HG02588 (cell line): ENCODE measurements around the gene MYO7B.
"Not testable (repeated sequence)": the region's sequence is repeated elsewhere in the genome, so short reads cannot be mapped to it uniquely, and the experiment has no call there.

ENCODE experiments used
- ATAC-seq: cut with Tn5 transposase; IDR thresholded peaks from one replicate; pipeline ENCODE4 v1.9.1; 2021; ENCODE audit warnings: mild to moderate bottlenecking, moderate library complexity; ENCODE audit not compliant: unreplicated experiment

MYO7B gene

DNA sequence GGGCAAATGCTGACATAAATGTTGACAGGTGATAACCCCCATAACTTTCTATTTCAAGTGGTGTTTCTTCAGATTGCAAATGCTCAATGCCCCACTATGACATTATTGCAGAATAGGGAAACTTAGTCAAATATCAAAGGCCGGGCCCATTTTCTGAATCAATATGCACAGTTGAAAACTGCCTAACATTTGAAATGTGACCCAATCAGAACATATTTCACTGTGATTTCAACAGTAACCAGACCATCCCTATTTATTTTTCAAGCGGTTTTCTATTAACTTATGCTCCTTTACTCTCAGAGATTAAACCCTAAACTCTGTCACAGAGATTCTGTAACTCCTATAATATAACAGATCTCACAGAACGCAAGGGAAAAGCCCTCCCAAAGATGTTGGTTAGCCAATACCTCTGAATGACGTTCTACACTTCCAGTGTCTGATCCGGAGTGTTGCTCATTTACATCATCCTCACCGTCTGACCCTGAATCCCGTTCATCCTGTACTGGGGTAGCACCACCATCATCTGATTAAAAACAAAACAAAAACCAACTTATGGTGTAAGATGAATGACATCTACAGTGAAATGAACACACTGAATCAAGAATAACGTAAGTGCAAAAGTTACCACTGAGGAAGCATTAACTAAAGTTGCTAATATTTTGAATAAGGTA lies 12.1 kb upstream of the MYO7B start:
- ATAC-seq = no peak

DNA sequence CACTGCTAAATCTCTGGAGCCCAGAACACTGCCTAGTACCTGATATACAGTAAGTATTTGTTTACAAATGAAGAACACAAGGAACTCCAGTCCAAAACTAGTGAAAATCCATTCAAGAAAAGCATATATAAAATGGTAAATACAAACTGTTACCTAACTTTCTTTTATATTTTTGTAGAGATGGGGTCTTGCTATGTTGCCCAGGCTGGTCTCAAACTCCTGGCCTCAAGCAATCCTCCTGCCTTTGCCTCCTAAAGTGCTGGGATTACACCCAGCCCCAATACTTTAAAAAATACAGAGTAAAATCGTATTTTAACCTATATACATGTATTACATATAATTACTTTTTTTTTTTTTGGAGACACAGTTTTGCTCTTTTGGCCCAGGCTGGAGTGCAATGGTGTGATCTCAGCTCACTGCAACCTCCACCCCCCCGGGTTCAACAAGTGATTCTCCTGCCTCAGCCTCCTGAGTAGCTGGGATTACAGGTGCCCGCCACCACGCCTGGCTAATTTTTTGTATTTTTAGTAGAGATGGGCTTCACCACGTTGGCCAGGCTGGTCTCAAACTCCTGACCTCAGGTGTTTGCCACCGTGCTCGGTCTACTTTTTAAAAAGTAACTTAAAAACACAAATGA lies 11.2 kb upstream of the MYO7B start:
- ATAC-seq = not testable (repeated sequence)

DNA sequence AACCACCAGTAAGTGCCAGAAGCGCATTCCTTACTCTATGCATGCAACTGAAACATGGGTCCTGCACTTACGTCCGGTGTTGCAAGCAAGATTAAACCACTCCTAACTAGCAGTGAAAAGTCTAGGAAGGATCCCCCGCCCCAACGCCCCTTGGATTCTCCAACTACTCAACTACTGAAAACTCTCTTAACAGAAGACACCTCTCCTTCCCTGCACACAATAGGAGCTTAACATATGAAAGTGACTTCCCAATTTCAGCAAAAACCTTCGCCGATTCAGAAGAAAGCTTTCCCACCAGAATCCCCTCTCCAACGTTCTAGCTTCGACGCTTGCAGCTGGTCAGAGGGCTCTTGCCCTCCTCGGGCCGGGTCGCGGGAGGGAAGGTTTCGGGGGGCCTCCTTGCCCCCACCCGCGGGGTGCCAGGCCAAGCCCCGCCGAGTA lies 9.8 kb upstream of the MYO7B start:
- no peak for ATAC-seq

DNA sequence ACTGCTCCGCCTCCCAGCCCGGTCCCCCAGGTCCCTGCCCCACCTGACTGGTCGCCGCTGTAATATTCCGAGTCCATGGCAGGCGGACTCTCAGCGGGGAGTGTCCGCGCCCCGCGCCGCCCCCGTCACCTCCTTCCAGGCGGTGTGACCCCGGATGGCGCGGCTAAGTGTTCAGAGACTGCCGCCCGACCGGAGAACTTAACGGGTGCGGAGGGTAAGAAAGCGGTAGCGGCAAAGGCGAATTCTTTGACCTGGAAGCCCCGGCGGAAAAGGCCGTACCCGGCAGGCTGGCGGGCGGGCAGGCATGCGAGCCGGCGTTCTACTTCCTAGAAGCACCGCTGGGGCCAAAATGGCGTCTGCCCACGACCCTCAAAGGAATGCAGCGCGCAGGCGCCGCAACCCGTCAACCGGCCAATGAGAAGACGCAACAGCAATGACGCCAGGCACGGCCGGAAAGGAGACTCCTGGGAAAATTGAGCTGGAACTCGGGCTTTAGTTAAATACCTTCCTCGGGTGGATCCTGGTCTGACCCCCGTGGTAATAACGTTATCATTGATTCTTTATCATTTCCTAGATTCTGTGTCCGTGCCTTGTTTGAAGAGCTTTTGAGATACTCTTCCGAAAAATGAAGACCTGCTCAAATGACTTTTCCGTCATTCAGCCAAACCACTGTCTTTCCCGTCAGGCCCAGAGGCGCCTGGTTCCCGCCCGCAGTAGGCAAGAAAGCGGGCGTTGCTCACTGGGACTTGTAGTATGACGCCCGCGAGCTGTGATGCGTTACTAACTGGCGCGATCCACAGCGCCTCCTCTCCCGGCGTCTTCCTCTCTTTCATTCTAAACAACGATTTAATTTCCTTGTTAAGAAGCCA lies 9.1 kb upstream of the MYO7B start, which contains the start of gene IWS1:
Gene IWS1, minus strand, starts transcription at position 358 of the 869 bp plus-strand sequence. Its CDS starts 281 bp downstream, at position 77.
- peak; percentile 88 for ATAC-seq

DNA sequence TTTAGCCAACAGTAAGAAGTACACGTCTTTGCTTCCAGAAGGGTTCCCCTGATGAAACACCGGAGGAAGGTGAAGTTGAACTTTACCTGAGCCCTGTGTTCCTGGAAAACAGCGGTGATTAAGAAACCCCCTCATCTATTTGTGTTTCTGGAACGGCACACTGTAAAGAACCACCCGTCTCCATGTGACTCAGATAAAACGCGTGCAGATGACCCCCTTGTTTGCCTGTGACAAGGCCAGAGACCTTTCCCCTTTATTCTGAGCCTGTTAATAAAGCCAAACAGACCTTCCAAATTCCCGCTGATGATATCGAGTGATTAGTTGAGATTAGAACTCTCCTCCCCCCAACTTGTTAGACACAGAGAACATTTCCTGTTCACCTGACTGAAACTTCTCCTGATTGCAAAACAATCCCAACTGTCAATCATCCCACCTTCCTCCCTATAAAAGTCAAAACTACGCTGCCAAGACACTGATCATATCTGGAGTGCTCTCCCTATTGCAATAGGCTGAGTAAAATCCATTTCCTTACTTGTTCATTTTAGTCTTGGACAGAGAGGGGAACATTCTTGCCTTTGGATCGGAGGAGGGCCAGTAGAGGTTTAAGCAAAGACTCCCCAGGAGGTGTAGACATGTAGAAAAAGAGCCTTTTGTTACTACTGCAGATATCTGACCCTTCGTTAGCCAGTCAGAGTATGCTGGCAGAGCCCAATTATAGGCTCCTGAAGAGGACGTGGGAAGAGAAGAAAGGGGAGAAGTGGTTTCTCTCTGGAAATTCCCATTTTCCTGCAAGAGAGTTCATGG lies 8.3 kb upstream of the MYO7B start:
- peak; percentile 5 for ATAC-seq

DNA sequence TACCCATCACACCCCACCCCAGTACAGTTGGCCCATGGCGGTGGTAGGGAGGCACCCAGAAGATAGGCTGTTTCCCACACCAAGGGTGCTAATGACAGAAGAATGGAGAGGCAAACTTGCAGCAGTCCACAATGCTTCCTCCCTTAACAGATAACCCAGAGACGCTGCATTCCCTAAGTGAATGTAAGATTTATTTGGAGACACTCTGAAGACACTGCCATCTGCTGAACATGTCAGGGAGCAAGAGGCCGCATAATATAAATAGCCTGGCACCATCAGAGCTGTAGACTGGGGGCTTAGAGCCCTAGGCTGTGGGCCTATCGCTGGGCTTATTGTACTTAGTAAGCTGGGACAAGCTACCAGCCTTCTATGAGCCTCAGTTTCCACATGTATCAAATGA lies 7.0 kb upstream of the MYO7B start:
- no peak for ATAC-seq

DNA sequence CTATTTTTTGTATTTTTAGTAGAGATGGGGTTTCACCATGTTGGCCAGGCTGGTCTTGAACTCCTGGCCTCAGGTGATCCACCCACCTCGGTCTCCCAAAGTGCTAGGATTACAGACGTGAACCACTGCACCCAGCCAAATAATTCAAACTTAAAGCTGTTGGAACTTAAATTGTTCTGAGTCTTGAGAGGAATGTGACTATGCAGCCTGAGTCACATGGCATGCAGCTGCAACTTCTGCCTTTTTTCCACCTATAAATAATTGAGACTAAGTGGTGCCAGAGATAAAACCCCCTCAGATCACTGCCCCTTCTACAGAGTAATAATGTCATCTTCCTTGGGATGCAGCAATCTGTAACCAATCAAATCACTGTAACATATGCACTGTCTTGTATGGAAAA lies 6.1 kb upstream of the MYO7B start:
- not testable (repeated sequence) for ATAC-seq

DNA sequence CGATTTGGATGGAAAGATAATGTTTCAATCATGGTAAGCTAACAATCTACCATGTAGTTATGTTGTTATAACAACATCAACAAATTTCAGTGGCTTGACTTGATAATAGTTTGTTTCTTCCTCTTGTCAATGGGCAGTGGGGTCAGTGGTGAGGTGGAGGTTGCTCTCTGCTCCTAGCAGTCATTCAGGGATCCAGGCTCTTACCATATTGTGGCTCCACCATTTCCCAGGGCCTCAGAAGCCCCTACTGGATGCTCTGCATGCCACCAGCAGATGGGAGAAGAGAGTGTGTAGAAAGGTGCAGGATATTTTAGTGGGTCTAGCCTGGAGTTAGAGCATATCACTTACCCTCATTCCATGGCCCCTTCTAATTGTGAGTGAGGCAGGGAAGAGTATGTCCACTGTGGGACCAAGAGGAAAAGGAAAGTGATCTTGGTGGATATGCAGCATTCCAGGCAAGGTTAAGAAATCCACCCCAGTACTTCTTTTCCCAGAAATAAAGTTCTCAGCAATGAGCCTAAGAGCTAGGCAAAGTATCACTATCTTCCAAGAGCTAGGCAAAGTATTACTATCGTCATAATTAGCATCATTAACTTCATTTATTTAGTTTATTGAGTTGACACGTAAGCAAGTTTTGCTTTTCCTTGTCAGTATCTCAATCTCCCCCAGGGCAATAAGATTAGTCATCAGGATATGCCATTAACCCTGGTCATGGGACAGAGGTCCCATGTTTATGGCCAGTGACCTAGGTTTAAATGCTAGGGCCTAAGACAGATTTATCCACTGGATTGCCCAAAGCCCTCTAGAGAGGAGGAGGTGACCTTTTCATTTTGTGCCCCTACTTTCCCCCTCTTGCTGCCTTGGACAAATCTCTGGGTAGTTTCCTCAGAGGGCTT lies 5.0 kb upstream of the MYO7B start:
- ATAC-seq = no peak

DNA sequence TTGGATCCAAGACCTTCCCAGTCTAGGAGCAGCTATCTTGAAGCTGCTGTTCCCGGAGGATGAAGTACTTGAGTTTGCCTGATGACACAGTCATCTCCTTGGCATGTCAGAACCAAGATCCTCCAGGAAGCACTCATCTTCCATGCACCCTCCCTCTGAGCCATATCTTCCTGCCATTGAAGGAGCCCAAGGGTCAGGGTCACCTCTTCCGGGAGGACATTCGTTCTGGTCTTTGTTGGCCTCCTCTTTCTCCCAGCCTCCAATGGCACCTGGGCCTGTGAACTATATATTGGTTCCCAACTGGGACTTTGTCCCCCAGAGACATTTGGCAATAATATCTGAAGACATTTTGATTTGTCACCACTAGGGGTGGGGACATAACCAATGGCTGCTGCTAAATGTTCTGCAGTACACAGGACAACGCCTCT lies 4.2 kb upstream of the MYO7B start:
- ATAC-seq = no peak

DNA sequence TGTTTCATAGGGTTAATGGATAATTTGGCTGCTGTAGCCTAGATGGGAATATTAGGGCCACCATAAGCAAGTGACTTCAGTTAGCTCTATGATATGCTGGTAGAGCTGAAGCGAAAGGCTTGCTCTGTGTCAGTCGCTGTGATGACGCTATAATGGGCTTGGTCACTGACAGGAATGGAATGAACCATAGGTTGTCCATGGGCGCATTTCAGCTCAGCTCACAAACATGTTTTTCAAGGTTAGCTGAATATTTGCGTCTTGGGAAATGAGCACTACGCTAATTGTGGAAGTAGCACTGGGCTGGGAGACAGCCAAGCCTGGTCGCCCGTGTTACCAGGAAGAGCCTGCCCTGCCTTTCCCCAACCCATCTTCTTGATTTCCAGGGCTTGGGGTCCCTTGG lies 3.2 kb upstream of the MYO7B start:
- ATAC-seq = no peak

DNA sequence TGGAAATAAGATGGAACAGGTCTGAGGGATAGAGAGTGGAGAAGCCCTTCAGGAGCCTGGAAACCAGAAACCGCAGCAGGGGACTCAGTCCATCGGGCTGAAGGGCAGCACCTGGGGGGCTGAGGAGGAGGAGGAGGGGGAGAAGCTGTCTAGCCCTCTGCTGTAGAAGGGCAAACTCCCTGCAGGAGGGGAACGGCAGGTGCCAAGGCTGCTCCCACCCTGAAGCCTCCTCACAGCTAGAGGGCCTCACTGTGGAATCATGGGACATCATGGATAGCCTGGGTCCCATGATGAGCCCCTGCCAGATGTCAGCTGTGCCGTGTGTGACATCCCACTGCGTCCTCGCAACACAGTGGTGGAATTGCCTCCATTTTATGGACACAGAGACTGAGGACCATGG lies 435 bp downstream of the MYO7B start:
- no peak for ATAC-seq

DNA sequence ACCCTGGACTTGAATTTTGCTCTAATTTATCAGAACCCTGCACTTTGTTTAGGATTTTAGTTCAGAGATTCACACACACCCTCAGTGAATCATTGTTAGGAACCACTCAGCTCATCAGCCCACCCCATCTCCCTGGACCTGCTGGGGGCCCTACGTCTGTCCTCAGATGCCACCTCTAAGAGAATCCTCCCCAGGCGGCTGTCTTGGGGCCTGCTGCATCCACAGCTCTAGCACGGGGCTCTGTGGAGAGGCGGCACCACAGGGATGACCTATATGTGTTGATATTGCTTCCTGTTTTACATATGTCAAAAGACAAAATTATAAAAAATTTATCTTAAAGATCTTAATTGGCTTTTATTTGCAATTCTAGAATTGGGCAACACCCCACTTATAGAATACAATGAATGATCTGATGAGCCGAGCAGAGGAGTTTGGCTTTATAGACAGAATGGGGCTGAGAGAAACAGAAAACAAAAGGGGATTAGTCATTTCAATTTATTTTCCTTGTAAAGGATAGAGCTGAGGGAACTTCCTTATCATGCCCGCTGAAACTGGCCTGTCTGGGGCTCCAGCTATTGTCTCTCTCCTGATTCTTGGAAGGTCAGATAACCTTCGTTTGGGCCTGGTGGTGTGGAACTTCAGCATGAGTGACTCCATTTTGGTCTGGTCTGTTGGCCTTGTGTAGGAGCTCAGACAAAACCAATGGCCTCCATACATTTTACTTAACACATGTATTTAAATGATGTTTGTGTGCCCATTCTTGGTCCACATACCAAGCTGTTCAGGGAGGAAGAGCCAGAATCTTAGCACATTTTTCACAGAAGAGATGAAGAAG lies 1.4 kb downstream of the MYO7B start:
- no peak for ATAC-seq

DNA sequence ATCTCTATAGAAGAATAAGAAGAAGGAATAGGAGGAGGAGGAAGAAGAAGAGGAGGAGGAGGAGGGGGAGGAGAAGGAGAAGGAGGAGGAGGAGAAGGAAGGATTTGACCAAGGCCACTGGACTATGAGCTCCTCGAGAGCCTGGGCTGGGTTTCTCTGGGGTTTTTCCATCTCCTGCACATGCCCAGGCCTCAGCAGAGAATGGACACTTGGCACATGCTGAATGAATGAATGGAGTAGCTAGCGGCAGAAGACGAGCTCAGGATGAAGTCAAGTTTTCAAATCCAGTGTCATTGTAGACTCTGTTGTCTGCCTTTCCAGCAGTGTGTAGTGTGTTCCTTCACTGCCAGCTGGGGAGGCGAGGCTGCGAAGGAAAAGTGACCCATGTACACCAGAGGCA lies 2.2 kb downstream of the MYO7B start:
- no peak for ATAC-seq

DNA sequence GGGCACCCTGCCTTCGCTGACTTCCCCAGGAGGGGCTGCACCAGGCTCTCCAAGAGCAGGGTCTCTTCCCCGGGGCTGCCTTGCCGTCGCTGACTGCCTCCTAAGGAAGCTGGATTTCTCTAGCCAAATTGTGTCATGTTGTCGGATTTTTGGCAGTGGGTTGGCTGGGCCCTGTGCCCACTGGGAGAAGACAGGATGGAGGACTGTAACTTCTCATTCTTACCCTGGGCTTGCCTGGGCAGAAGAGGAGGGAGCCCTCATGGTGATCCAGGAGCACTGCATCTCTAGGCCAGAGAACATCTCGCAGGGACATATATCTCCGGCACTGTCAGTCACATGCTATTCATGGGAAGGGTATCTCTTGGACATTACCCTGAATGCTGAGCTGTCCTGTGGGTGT lies 6.3 kb downstream of the MYO7B start:
- no peak for ATAC-seq

DNA sequence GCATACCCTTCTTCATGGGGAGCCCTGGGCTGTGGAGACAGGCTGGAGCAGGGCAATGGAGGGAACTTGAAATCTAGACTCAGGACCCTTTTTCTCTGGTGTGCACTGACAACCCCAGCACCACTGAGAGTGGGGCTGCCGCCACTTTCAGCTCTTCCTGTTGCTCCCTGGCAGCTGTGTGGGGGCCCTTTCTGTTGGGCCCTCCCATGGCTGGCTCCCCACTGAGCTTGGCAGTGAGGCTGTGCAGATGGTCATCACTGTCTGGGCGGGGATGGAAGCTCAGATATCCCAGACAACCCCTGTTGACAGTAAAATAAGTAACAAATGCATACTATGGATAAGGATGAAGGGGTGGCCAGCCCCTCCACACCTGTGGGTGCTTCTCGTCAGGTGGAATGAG lies 6.7 kb downstream of the MYO7B start:
- ATAC-seq = no peak

DNA sequence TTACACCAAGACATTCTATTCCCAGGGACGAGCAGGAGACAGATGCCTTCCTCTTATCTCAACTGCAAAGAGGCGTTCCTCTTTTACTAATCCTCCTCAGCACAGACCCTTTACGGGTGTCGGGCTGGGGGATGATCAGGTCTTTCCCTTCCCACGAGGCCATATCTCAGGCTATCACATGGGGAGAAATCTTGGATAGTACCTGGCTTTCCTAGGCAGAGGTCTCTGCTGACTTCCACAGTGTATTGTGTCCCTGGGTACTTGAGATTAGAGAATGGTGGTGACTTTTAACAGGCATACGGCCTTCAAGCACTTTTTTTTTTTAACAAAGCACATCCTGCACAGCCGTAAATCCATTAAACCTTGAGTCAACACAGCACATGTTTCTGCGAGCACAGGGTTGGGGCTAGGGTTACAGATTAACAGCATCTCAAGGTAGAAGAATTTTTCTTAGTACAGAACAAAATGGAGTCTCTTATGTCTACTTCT lies 7.6 kb downstream of the MYO7B start:
- not testable (repeated sequence) for ATAC-seq

DNA sequence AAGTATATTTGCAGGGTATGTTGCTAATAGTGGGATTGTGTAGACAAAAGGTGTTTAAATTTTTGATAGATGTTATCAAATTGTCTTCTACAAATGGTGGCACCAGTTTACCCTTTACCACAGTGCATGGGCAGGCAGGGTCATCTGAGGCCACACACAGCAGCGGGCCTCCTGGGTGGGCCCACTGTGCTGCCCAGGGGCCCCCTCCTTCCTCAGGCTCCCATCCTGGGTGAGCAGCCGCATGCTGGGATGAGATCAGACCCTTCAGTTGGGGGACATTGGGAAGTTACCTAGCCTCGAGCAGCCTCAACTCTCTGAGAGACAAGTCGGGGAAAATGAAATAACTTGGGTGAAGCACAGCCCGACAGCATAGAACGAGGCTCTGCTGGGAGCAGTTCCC lies 9.7 kb downstream of the MYO7B start:
- ATAC-seq = no peak

DNA sequence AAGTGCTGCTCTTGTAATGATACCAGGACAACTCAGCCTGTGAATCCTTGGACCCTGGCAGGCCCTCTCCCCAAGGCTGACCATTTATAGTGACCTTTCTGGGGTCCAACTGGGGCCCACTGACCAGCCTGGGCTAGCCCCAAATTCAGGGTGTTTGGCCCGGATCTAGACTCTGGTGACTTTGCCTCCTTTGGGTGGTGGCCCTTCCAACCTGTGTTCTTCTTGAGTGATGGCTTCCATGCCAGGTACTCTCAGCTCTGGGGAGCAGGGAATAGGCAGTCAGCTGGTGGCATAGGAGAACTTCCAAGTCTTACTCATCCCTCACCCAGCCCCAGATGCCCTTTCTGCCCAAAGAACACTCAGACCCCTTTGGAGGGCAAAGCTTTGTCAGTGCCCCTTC lies 10.3 kb downstream of the MYO7B start:
- no peak for ATAC-seq

DNA sequence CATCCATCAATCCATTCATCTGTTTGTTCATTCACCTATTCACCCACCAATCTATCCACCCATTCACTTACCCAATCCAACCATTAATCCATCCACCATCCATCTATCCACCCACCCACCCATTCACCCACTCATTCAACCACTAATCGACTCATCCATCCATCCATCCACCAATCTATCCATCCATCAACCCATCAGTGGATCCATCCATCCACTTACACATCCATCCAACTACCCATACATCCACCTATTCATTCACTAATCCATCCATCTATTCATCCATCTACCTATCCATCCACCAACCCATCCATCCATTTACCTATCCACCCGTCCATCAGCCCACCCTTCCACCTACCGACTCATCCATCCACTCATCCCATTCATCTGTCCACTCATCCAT lies 11.3 kb downstream of the MYO7B start:
- no peak for ATAC-seq
